Panc1 (cell line): Measurements from ENCODE around the gene FAM83F. TPM values are rescaled to one million over a fixed set of nuclear protein-coding genes. Genes with fewer than 3 reads are reported as not detected.
A peak's percentile ranks its signal among the peaks of the same experiment; 100 is the strongest.

ENCODE experiments used
- ATAC-seq: fragments of 200-7000 bp; cut with Tn5 transposase; 2 replicates; pipeline ENCODE4 v1.9.1; 2020; ENCODE audit warnings: mild to moderate bottlenecking, moderate library complexity
- BruUV-seq: library from RNA; stranded (reverse); fragments of 400-500 nt; replicated peaks from 2 replicates; lab custom pipeline; 2021; lab: Mats Ljungman, UMichigan
- CTCF ChIA-PET: fragments of 300-600 bp; sonication (Branson Sonifier 250); formaldehyde crosslinking; loops from one replicate; lab custom pipeline; 2022; ENCODE audit warnings: antibody characterized with exemption; lab: Charles Lee
- POLR2A ChIA-PET: fragments of 300-600 bp; sonication (Branson Sonifier 250); formaldehyde crosslinking; loops from one replicate; lab custom pipeline; 2022; ENCODE audit warnings: antibody characterized with exemption; lab: Charles Lee
- DNase-seq: peaks from one replicate; pipeline ENCODE4 v3.0.0-alpha.2; 2010; ENCODE audit warnings: low read depth, low spot score
- H3K27ac ChIP-seq: 2 replicates; pipeline ENCODE4 v1.5.1; 2011; ENCODE audit warnings: mild to moderate bottlenecking, low read length, inconsistent platforms
- H3K27me3 ChIP-seq: fragments of 200-500 bp; sonication (Bioruptor generic); 2 replicates; pipeline ENCODE4 v1.6.0; 2014; ENCODE audit warnings: low read length, inconsistent platforms; ENCODE audit not compliant: control insufficient read depth, insufficient read depth
- H3K36me3 ChIP-seq: fragments of 200-500 bp; sonication (Bioruptor generic); 2 replicates; pipeline ENCODE4 v1.5.1; 2014; ENCODE audit warnings: inconsistent platforms, mild to moderate bottlenecking, low read length, moderate library complexity; ENCODE audit not compliant: control insufficient read depth, insufficient read depth
- H3K4me1 ChIP-seq: 2 replicates; pipeline ENCODE4 v1.5.1; 2011; ENCODE audit warnings: inconsistent platforms, mild to moderate bottlenecking, low read length, moderate library complexity; ENCODE audit not compliant: control insufficient read depth, insufficient read depth
- H3K4me3 ChIP-seq, 2 experiments: 2 replicates each; pipeline ENCODE4 v1.5.1; 2011 to 2012; ENCODE audit warnings: low read depth in 2 of 2, low read length in 2 of 2, mild to moderate bottlenecking in 2 of 2, inconsistent platforms in 1 of 2, moderate library complexity in 1 of 2
- H3K9me3 ChIP-seq: fragments of 200-500 bp; sonication (Bioruptor generic); 2 replicates; pipeline ENCODE4 v1.5.1; 2014; ENCODE audit warnings: low read depth, mild to moderate bottlenecking, inconsistent platforms, low read length, moderate library complexity; ENCODE audit not compliant: control insufficient read depth, insufficient read depth
- POLR2AphosphoS5 ChIP-seq: IDR thresholded peaks from 2 replicates; pipeline ENCODE4 v1.6.1; 2012; ENCODE audit warnings: mild to moderate bottlenecking, low read depth, low read length, moderate library complexity
- REST ChIP-seq, 2 experiments: IDR thresholded peaks; 2 replicates each; pipeline ENCODE4 v1.6.1; 2011 to 2012; ENCODE audit warnings: low read depth in 2 of 2, control low read depth in 1 of 2, low read length in 1 of 2, mild to moderate bottlenecking in 1 of 2, moderate library complexity in 1 of 2; ENCODE audit not compliant: insufficient read depth in 1 of 2
- SIN3A ChIP-seq: IDR thresholded peaks from 2 replicates; pipeline ENCODE4 v1.6.1; 2012; ENCODE audit warnings: low read depth, mild to moderate bottlenecking, low read length, moderate library complexity, borderline replicate concordance; ENCODE audit not compliant: insufficient read depth
- TCF7L2 ChIP-seq: IDR thresholded peaks from 2 replicates; pipeline ENCODE4 v1.6.1; 2011; ENCODE audit warnings: mild to moderate bottlenecking, low read depth, low read length, inconsistent platforms
- in situ Hi-C: cut with HindIII; loops from 2 replicates; pipeline ENCODE4 v1.10.0; 2016; ENCODE audit warnings: low sequenced_read_pairs, low pct_unique_long_range_greater_than_20kb
- intact Hi-C: fragments of 100-400 bp; cut with micrococcal nuclease; formaldehyde crosslinking; loops from one replicate; pipeline ENCODE4 v1.10.0; 2022; ENCODE audit not compliant: unreplicated experiment
- total RNA-seq: library from RNA; stranded (reverse); gene quantifications from one replicate; pipeline ENCODE4 v1.2.1, GENCODE V29; 2021; ENCODE audit not compliant: unreplicated experiment
- TF ChIP-seq, protein P1 (sequence below): fragments of 450-650 bp; IDR thresholded peaks from 2 replicates; pipeline ENCODE4 v1.5.1; 2017; ENCODE audit warnings: mild to moderate bottlenecking

Gene FAM83F
- total RNA-seq, 1 experiment from 2014 or later: 0.05 TPM

GRCh38 chr22:40044870-40045834 is 50.4 kb downstream of the FAM83F start:
- ATAC-seq: peak; percentile 54
- CTCF ChIA-PET: no interaction called here
- Histone ChIP-seq H3K9me3 (no peaks in the 10 kb centered on the region), H3K4me1 (peaks cover 9% of the 10 kb centered on the region), H3K27ac (peak overlapping the region; percentile 88), H3K27me3 (no peaks in the 10 kb centered on the region), H3K36me3 (no peaks in the 10 kb centered on the region), H3K4me3 (peak overlapping the region; percentile 64 to 86)
- no peak for DNase-seq
- TF ChIP-seq SIN3A (0 out of 2 replicates have a peak, but pooled peaks have one; percentile 8), POLR2AphosphoS5 (peak; percentile 43; the same call in 1 of the 2 replicates), TCF7L2 (no peak)
- POLR2A ChIA-PET: interaction anchor here (1.4 kb wide), 1 partner anchor 132 kb away, joined by 9 read pairs; the partner anchor contains the start of gene TNRC6B
- intact Hi-C loops (loop anchor here (5.0 kb wide), 1 partner anchor 302 kb away; the partner anchor contains the start of gene ADSL), in situ Hi-C loops (no loop called here)
- no TSS peak for BruUV-seq

DNA sequence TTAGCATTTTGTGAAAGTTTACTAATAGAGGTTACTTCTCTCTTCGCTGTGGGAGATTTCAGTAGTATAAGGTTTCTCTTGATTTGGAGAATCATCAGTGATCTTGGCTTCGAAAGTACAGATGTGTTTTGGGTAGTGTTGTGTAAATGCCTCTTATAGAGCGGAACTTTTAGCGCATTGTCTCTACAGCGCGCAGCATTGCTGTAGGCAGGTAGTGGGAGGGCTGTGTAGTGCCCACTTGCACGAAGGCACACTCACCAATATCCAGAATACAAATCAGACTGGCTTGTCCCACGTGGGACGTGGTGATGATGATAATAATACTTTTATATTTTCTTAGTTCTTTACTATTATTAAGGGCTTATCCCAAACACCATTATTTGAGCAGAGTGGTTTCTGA is 51.4 kb downstream of the FAM83F start:
- no peaks in the 10 kb centered on the region for H3K9me3 ChIP-seq
- H3K27ac ChIP-seq: peak overlapping the region; percentile 88
- BruUV-seq: TSS peak; percentile 83
- H3K27me3 ChIP-seq: no peaks in the 10 kb centered on the region
- ATAC-seq (no peak), DNase-seq (no peak)
- POLR2A ChIA-PET: interaction anchor here (0.6 kb wide), 1 partner anchor 594 kb away, joined by 4 read pairs; no protein-coding TSS in a partner anchor
- no peaks in the 10 kb centered on the region for H3K36me3 ChIP-seq
- CTCF ChIA-PET: interaction anchor here (0.6 kb wide), 1 partner anchor 152 kb away, joined by 4 read pairs; no protein-coding TSS in a partner anchor
- peaks cover 9% of the 10 kb centered on the region for H3K4me1 ChIP-seq
- in situ Hi-C loops (no loop called here), intact Hi-C loops (no loop called here)
- peak overlapping the region; percentile 64 to 77; a peak in 3 of 4 replicates for H3K4me3 ChIP-seq
- no peak for TF ChIP-seq SIN3A
- TF ChIP-seq TCF7L2: no peak
- TF ChIP-seq POLR2AphosphoS5: no peak
- TF ChIP-seq REST (IDR thresholded peaks at IDR 0.05; ENCODE audit: insufficient read depth in 1 of 2, low read depth in 2 of 2, low read length in 1 of 2): no peak
- TF ChIP-seq, protein P1, sequence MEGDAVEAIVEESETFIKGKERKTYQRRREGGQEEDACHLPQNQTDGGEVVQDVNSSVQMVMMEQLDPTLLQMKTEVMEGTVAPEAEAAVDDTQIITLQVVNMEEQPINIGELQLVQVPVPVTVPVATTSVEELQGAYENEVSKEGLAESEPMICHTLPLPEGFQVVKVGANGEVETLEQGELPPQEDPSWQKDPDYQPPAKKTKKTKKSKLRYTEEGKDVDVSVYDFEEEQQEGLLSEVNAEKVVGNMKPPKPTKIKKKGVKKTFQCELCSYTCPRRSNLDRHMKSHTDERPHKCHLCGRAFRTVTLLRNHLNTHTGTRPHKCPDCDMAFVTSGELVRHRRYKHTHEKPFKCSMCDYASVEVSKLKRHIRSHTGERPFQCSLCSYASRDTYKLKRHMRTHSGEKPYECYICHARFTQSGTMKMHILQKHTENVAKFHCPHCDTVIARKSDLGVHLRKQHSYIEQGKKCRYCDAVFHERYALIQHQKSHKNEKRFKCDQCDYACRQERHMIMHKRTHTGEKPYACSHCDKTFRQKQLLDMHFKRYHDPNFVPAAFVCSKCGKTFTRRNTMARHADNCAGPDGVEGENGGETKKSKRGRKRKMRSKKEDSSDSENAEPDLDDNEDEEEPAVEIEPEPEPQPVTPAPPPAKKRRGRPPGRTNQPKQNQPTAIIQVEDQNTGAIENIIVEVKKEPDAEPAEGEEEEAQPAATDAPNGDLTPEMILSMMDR: no peak
